Medulla oblongata (tissue), 1 donor: ENCODE measurements around the gene MX1.

ENCODE experiments used
- DNase-seq: peaks from one replicate; pipeline ENCODE4 v3.0.0-alpha.2; 2015; ENCODE audit errors: extremely low spot score

MX1 gene

DNA sequence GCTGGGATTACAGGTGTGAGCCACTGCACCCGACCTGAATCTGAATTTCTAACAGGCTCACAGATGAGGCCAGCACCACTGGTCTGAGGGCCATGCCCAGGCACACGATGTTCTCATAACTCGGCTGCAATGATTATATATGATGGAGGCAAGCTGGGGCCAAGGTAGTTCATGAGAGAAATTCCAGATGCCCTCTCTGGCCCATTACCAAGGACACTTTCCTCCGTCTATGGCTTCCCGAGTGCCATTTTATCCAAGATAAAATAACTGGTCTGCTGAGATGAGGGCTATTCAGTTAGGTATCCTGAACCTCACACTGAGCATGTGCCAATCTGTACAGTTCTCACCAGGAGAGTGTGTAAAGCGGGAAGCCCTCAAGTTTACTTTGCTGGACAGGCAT lies 65.4 kb downstream of the MX1 start:
- no peak for DNase-seq

DNA sequence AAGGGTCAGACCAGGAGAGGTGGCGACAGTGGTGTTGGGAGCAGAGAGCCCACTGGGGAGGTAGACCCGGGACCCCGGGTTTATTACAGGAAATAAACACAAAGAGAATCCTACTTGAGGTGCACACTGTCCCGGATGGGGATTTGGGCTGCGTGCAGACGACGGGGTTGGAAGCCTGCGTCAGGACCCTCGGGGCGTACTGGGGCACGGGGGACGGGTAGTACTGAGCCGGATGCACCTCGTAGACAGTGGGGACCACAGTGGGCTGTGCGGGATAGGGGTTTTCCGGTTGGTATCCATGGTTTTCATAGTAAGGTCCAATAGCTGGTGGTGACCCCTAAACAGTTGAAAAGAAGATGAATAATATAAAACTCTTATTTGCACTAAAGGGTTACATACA lies 68.2 kb downstream of the MX1 start:
- DNase-seq, result no peak

DNA sequence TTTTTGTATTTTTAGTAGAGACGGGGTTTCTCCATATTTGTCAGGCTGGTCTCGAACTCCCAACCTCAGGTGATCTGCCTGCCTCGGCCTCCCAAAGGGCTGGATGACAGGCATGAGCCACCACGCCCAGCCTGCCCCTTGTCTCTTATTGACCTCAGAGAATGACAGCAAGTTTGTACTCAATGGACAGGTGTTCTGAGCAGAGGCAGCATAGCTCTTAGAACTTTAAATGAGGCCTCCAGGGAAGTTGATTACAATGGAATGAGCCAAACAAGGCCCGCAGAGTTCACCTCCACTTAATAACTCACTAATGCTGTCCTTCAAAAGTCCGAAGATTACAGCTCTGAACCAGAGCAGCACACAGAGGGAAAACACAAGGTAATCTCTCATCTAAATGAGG lies 71.0 kb downstream of the MX1 start:
- DNase-seq, result no peak

- no peak for DNase-seq
Measured at GRCh38 chr21:41497788-41498187, 71.7 kb downstream of the MX1 start.

- DNase-seq, result no peak
Measured at GRCh38 chr21:41499920-41500319, 73.9 kb downstream of the MX1 start.

DNA sequence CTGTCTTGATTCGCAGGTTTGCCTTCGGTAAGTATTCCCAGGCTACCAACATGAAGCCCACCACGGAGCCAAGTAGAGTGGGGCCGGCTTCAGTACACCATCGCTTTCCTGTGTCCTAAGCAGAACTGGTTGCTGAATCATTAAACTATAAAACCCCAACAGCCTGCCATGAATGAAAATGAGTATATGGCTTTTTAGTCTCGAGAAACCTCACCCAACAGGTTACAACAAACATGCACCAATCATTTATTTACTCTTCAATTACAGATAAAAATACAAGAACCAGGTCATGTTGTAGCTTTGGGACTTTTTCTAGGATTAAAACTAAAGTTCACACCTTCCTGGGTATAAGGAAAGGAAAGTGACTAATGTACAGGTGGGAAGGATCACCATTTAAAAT lies 74.3 kb downstream of the MX1 start:
- no peak for DNase-seq

DNA sequence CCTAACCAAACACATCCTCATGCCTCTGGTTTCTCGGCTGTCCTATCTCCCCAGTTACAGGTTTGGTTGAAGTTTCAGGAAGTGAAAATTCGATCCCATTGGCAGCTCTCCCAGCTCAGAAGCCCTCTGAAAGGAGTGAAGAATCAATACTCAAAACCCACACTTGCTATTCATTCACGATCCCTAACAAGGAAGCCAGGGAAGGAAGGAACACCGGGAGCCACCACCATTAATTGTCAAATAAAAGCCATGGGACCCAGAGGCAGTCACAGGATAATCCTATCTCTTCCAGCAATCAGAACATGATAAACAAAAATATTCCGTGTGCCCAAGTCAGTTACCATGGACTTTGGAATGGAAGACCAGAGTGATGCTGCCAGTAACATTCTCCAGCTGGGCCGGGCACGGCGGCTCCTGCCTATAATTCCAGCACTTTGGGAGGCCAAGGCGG lies 74.9 kb downstream of the MX1 start:
- DNase-seq, result no peak

DNA sequence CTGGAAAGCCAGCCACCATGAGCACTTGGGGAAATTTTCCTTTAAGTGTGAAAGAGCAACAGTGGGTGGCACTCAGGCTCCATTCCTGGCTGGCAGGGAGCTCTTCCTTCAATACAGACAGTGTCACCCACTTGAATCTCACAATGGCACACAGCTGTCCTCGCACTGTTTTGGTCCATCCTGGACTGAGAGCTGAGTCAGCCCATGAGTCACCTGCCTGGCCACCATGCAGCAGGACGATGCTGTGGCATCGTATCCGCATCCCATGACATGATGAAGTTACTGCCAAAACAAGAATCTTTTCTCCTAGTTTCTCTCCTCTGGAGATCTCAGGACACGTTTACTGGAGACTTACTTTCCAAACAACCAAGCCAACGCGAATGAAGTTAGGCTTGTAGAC lies 75.9 kb downstream of the MX1 start:
- DNase-seq, result no peak

DNA sequence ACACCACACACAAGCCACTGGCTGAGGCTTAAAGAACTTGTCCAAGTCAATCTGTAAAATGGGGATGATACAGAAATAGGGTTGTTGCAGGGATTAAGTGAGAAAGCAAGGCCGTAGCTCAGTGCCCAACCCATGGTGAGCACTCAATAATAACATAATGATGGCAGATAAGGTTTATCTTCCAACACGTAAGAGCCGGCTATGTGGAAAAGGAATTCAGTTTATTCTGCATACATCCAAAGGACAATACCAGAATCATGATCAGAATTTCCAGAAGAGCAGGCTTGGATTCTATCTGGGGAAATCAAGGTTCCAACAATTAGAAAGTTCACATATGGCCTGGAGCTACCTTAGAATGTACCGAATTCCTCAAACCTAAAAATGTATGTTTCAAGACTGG lies 77.3 kb downstream of the MX1 start:
- DNase-seq, result no peak

GRCh38 chr21:41504030-41504429 lies 78.0 kb downstream of the MX1 start:
- DNase-seq, result no peak

- DNase-seq, result no peak
Measured at GRCh38 chr21:41506005-41506594, 80.1 kb downstream of the MX1 start.

GRCh38 chr21:41506611-41507520 lies 80.8 kb downstream of the MX1 start:
- no peak for DNase-seq

GRCh38 chr21:41507521-41508414 lies 81.7 kb downstream of the MX1 start, which contains the start of gene TMPRSS2:
TMPRSS2 (minus strand) TSS chr21:41508158; CDS start chr21:41498133, 10,025 bp downstream.
- DNase-seq, result no peak

DNA sequence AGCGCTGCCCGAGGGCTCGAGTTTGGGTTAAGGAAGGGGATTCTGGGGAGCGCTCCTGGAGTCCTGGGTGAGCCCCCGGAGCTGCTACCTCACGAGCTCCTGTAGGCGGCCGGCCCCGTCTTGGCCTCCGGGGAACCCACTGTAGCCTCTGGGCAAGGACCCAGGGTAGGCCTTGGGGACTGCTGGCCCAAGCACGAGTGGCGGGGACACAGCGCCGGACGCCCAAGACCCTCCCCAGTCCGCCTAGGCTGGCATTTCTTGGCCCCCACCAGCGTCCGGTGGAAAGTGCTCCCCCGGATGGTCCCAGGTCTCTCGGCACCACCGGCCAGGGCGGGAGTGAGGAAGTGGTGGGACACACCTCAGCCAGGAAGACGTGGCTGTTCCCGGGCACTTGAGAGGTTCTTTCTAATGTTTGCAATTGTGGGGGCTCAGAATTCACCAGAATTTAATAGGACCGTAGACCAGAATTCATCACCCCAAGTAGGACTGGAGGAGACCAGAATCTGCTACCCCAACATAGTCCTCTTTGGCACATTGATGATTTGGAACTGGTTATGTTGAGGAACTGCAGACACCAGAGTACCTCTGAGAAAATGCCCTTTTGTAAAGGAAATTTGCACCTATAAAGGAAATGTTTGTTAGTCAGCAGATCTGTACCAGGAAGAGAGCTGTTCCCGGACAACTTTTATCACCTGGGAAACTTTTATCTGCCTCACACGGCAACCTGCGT lies 82.5 kb downstream of the MX1 start:
- no peak for DNase-seq
